ENCODE results near the gene ENPP1. TPM values are rescaled to one million over a fixed set of nuclear protein-coding genes. Genes with fewer than 3 reads are reported as not detected.

The ENPP1 gene
- total RNA-seq, 1 donor from 2014 or later = 8.1 TPM

GRCh38 chr6:131916847-131917246 lies 109.0 kb downstream of the ENPP1 start:
- H3K4me1 Mint-ChIP-seq (ENCODE audit: low read depth) = peaks cover 12% of the 10 kb centered on the region
- no peak for DNase-seq (ENCODE audit: low spot score)
- no peaks in the 10 kb centered on the region for H3K27me3 Mint-ChIP-seq (ENCODE audit: low read depth)
- no peak for TF ChIP-seq CTCF (IDR thresholded peaks at IDR 0.05)
- H3K27ac Mint-ChIP-seq (ENCODE audit: unreplicated experiment) = no peak overlapping the region
- H3K9me3 Mint-ChIP-seq (ENCODE audit: low read depth) = peaks cover 7% of the 10 kb centered on the region
- no peaks in the 10 kb centered on the region for H3K36me3 Mint-ChIP-seq (ENCODE audit: low read depth)
- no peak overlapping the region for H3K4me3 Mint-ChIP-seq (ENCODE audit: unreplicated experiment)

GRCh38 chr6:131917318-131917717 lies 109.5 kb downstream of the ENPP1 start:
- no peaks in the 10 kb centered on the region for H3K27me3 Mint-ChIP-seq (ENCODE audit: low read depth)
- no peak overlapping the region for H3K27ac Mint-ChIP-seq (ENCODE audit: unreplicated experiment)
- no peak for TF ChIP-seq CTCF (IDR thresholded peaks at IDR 0.05)
- H3K9me3 Mint-ChIP-seq (ENCODE audit: low read depth) = peaks cover 11% of the 10 kb centered on the region
- H3K4me1 Mint-ChIP-seq (ENCODE audit: low read depth) = peaks cover 9% of the 10 kb centered on the region
- no peak overlapping the region for H3K4me3 Mint-ChIP-seq (ENCODE audit: unreplicated experiment)
- peaks cover 1% of the 10 kb centered on the region for H3K36me3 Mint-ChIP-seq (ENCODE audit: low read depth)
- DNase-seq (ENCODE audit: low spot score) = no peak

GRCh38 chr6:131917763-131918649 lies 110.2 kb downstream of the ENPP1 start:
- Mint-ChIP-seq H3K36me3 (ENCODE audit: low read depth) (peaks cover 1% of the 10 kb centered on the region), H3K4me1 (ENCODE audit: low read depth) (peaks cover 9% of the 10 kb centered on the region), H3K4me3 (ENCODE audit: unreplicated experiment) (no peak overlapping the region), H3K27me3 (ENCODE audit: low read depth) (no peaks in the 10 kb centered on the region), H3K27ac (ENCODE audit: unreplicated experiment) (no peak overlapping the region), H3K9me3 (ENCODE audit: low read depth) (peaks cover 12% of the 10 kb centered on the region)
- DNase-seq (ENCODE audit: low spot score) = no peak
- TF ChIP-seq CTCF (IDR thresholded peaks at IDR 0.05) = no peak

GRCh38 chr6:131918650-131919355 lies 111.0 kb downstream of the ENPP1 start:
- Mint-ChIP-seq H3K27me3 (ENCODE audit: low read depth) (no peaks in the 10 kb centered on the region), H3K27ac (ENCODE audit: unreplicated experiment) (no peak overlapping the region), H3K4me3 (ENCODE audit: unreplicated experiment) (no peak overlapping the region), H3K4me1 (ENCODE audit: low read depth) (peaks cover 9% of the 10 kb centered on the region), H3K9me3 (ENCODE audit: low read depth) (peaks cover 16% of the 10 kb centered on the region), H3K36me3 (ENCODE audit: low read depth) (peaks cover 3% of the 10 kb centered on the region)
- DNase-seq (ENCODE audit: low spot score) = no peak
- no peak for TF ChIP-seq CTCF (IDR thresholded peaks at IDR 0.05)

GRCh38 chr6:131920656-131921055 lies 112.8 kb downstream of the ENPP1 start:
- H3K9me3 Mint-ChIP-seq (ENCODE audit: low read depth) = peaks cover 16% of the 10 kb centered on the region
- peaks cover 3% of the 10 kb centered on the region for H3K36me3 Mint-ChIP-seq (ENCODE audit: low read depth)
- no peak for TF ChIP-seq CTCF (IDR thresholded peaks at IDR 0.05)
- H3K27me3 Mint-ChIP-seq (ENCODE audit: low read depth) = no peaks in the 10 kb centered on the region
- no peak overlapping the region for H3K4me3 Mint-ChIP-seq (ENCODE audit: unreplicated experiment)
- no peak for DNase-seq (ENCODE audit: low spot score)
- H3K27ac Mint-ChIP-seq (ENCODE audit: unreplicated experiment) = no peak overlapping the region
- H3K4me1 Mint-ChIP-seq (ENCODE audit: low read depth) = peaks cover 14% of the 10 kb centered on the region

Data from chondrocyte (in vitro differentiated cells).